HCT116 (cell line): ENCODE data around the gene CDKAL1.

Source experiments
- ATF3 ChIP-seq: IDR thresholded peaks from 2 replicates; pipeline ENCODE4 v1.6.1; 2012
- CTCF ChIP-seq, 3 experiments: fragments of 200-600 bp in 1 of 3; sonication (generic) in 1 of 3; IDR thresholded peaks in 2 of 3; conservative IDR thresholded peaks in 1 of 3; 2 replicates each; pipeline ENCODE4 v1.5.1; 2012 to 2017; ENCODE audit warnings: low read depth in 2 of 3, low read length in 2 of 3, antibody characterized with exemption in 1 of 3, borderline replicate concordance in 1 of 3, control low read depth in 1 of 3, mild to moderate bottlenecking in 1 of 3, mixed read lengths in 1 of 3, mixed run types in 1 of 3, moderate library complexity in 1 of 3; ENCODE audit not compliant: insufficient read depth in 1 of 3
- EZH2 ChIP-seq: fragments of 200-600 bp; sonication (generic); IDR thresholded peaks from 2 replicates; pipeline ENCODE4 v1.6.1; 2017; ENCODE audit warnings: antibody characterized with exemption, mixed run types
- EZH2phosphoT487 ChIP-seq: fragments of 200-600 bp; IDR thresholded peaks from 2 replicates; pipeline ENCODE4 v1.6.1; 2018; ENCODE audit warnings: antibody characterized with exemption, borderline replicate concordance
- FOSL1 ChIP-seq: IDR thresholded peaks from 2 replicates; pipeline ENCODE4 v1.6.1; 2012; ENCODE audit warnings: low read depth
- MAX ChIP-seq: IDR thresholded peaks from 2 replicates; pipeline ENCODE4 v1.6.1; 2012
- POLR2A ChIP-seq: IDR thresholded peaks from 2 replicates; pipeline ENCODE4 v1.7.0; 2011; ENCODE audit warnings: borderline replicate concordance; ENCODE audit not compliant: insufficient read depth, insufficient read length; ENCODE audit errors: extremely low read depth
- POLR2AphosphoS5 ChIP-seq: IDR thresholded peaks from 2 replicates; pipeline ENCODE4 v1.6.1; 2011; ENCODE audit warnings: mild to moderate bottlenecking, low read depth, low read length, moderate library complexity
- RAD21 ChIP-seq: IDR thresholded peaks from 2 replicates; pipeline ENCODE4 v1.6.1; 2012; ENCODE audit warnings: low read depth, mild to moderate bottlenecking
- REST ChIP-seq: IDR thresholded peaks from 2 replicates; pipeline ENCODE4 v1.6.1; 2012; ENCODE audit warnings: low read depth
- SIN3A ChIP-seq: IDR thresholded peaks from 2 replicates; pipeline ENCODE4 v1.6.1; 2012; ENCODE audit warnings: low read depth
- SP1 ChIP-seq: IDR thresholded peaks from 2 replicates; pipeline ENCODE4 v1.6.1; 2012; ENCODE audit warnings: low read depth
- ZFX ChIP-seq: fragments of 450-650 bp; IDR thresholded peaks from 2 replicates; pipeline ENCODE4 v1.6.1; 2017
- ZNF274 ChIP-seq: fragments of 200-500 bp; sonication (Bioruptor generic); IDR thresholded peaks from 2 replicates; pipeline ENCODE4 v1.6.1; 2014; ENCODE audit warnings: mild to moderate bottlenecking, low read depth, low read length, inconsistent platforms

GRCh38 chr6:20922743-20923142 is 388.5 kb downstream of the CDKAL1 start:
- TF ChIP-seq POLR2A (no peak), SIN3A (no peak), FOSL1 (no peak), MAX (no peak), ZFX (no peak), CTCF (IDR thresholded peaks at IDR 0.05 in 2 of 3, conservative IDR thresholded peaks at IDR 0.05 in 1 of 3; ENCODE audit: borderline replicate concordance in 1 of 3, insufficient read depth in 1 of 3, low read depth in 2 of 3, low read length in 2 of 3) (no peak), SP1 (no peak), EZH2 (no peak), RAD21 (no peak), EZH2phosphoT487 (no peak), POLR2AphosphoS5 (no peak), REST (no peak), ATF3 (no peak), ZNF274 (no peak)
